Stimulated activated CD8-positive, alpha-beta memory T cell treated with anti-CD3 and anti-CD28 coated beads, Interleukin-15, amount 100 ng/mL, for 4 hours (primary cell): ENCODE data around the gene PPP1CA.

Experiments used
- DNase-seq, 2 donors: peaks; one replicate each; pipeline ENCODE4 v3.0.0-alpha.2; 2020; ENCODE audit warnings: low read depth in 2 of 2

Gene PPP1CA

DNA sequence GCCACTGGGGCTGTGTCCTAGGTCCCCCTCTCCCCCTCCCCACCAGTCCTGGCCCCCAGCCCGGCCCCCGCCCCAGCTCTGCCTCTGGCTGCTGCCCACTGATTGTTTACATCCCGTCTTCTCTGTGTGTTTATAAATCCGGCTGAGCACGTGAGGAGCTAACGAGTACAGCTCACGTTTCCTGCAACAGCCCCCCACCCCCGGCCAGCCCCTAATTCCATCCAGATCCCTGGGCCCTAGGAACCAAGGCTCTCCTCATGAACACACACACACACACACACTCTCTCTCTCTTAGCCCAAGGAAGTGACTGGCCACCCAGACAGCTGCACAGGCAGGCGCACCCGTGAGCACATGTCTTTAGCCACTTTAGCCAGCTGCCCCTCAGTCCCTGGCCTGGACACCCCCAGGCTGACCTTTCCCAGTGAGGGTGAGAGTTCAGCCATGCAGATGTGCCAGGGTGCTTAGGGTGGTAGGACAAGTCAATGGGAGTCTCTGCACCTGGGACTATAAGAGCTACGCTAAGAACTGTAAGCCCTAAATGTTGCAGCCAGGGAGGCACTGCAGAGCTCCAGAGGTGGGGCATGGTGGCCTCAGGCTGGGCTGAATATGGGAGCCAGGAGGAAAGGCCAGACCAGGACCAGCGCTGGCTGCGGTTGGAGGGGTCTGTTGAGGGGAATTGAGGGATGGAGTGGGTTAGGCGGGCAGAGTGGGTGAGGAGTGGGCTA is 31.1 kb downstream of the PPP1CA start:
- no peak for DNase-seq

DNA sequence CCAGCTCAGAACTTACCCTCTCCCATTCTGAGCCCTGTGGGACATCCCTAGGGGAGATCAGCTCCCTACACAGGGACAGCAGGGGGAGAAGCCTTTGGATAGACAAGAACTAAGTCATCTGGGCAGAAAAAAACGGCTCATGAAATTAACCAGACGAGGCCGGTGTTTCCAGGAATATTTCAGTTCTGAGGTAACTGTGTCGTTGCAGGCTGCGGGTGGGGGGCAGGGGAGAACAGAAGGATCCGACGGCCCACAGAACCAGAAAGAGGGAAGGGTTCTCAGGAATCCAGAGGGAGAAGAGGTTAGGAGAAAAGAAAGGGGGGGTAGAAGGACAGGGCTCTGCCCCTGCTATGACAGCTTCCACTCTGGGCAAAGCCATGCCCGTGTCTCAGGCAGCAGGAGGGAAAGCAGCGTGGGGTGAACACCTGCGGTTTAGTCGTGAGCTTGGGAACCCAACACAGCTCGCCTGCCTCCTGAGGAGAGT is 31.8 kb downstream of the PPP1CA start:
- no peak for DNase-seq

DNA sequence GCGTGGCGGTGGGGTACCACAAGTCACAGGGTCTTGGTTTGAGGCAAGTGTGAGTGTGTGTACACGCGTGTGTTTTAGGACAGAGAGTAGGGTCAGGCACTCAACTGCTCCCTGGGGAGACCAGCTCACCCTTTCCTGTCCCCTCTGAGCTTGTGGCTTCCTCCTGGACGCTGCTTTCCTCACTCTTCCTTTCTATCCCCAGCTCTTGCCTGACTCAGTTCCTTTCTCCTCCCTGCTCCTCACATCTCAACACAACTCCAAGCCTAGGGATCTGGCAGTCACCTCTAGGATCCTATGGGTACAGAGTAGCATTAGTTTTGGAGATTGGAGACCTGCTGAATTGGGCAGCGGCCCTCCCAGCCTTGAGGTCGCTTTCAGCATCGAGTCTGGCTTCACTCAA is 32.4 kb downstream of the PPP1CA start:
- DNase-seq: no peak

DNA sequence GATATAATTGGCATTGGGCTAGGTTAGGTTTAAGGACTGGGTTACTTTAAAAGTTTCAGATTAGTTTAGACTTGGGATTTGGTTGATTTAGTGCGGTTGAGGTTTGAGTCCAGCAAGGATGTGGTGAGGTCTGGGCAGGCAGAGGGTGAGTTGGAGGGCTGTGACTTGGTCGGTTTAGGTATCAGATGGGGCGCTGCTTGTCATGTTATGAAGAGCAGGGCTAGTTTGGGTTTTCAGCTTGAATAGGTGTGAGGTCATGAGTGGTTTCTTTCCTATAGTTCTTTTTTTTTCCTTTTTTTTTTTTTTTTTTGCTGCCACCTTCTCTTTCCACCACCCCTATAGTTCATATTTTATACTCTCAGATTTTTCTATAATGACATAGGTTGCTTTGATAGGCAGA is 33.0 kb downstream of the PPP1CA start:
- no peak for DNase-seq

DNA sequence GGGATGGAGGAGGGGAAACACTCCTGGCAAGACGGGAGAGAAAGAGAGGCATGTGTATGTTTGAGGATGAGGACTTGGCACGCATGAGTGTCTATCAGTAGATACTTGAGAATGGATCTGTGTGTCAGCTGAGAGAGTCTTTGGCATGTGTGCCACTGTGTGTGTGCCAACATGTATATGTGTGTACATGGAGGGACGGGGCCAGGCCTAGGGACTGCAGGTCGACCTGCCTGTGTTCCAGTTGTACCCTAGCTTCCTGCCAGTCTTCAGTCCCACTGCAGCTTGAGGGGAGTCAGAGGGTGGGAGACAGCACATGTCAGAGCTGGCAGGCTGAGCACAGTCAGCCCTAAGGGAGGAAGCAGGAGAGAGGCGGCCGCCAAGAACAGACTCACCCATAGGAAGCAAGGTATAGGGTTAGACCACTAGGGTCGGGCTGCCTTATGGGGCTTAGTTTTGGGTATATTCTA is 33.9 kb downstream of the PPP1CA start:
- no peak for DNase-seq

DNA sequence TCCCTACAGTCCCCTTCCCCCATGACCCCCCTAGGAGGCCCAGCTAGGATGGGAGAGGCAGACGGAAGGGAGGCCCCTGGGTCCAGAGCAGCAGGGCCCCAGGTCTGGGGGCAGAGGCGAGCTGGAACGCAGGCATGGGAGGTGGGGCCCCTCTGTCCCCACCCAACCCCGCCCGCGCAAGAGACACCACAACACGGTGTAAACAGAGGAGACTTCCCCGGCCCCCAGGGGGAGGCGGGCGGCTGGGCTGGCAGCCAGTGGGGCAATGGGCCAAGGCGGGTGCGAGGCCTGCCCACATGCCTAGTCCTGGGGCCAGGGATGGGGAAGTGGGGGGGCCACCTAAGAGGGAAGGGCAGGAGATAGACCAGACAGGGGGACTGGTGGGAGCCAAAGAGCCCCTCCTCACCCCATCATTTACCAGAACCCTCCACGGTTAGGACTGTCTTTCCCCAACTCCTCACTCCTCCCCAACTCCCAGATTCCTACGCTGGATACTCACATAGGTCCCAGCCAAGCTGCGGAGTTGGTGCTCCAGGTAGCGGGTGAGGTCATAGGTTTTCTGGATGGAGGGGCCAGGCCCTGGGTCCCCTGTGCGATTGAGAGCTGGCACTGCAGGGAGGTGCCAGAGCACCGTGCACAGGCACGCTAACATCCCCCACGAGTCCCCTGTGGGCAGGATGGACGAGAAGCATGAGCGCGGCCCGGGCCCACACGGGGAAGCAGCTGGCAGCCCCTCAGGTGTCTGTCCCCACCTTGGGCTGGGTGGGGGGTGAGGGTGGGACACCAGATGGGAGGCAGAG is 34.5 kb downstream of the PPP1CA start:
- DNase-seq: no peak

DNA sequence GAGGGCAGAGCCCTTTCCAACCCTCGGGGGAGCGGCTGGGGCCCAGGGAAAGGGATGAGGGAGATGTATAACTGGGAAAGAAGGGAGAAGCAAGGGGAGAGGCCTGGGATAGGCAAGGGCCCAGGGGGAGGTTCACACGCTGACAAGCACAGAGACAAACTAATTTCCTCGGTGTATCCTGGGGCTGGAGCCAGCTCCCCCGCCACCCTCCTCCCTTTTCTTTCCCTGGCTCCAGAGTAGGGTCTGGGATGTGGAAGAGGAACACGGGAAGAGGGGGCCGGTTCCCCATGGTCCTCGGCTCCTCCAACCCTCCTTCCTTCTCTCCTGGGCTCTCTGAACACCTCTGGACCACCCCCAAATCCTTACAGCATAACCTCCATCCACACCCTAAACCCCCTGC is 35.1 kb downstream of the PPP1CA start:
- no peak for DNase-seq

DNA sequence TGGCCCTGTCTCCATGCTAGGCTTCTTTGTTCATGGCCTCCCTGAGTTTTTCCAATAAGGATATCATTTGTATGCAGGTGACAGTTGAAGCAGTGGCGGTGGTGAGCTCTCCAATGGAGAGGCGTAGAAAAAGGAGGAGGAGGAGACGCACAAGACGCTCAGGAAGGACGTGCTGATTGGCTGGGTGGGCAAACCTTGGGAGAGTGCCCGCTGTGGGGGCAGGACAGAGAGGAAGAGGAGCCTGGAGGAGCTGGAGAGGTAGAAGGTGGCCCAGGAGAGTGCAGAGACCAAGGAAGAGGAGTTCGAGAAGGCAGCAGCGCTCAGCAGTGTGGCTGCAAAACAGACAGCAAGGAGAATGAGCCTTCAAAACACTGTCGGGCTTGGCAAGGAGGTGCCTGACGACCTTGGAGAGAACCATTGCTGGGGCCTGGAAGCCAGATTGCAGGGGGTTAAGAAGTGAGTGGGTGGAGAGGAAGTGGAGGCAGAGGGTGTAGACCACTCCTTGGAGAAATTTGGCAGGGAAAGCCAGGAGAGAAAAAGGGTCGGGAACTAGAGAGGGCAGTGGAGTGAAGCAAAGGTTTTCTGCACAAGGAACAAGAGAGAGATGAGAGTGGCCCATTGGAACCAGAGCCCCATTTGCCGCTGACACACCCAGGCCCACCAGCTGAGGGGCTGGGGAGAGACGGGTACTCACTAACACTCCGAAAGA is 35.8 kb downstream of the PPP1CA start:
- no peak for DNase-seq

DNA sequence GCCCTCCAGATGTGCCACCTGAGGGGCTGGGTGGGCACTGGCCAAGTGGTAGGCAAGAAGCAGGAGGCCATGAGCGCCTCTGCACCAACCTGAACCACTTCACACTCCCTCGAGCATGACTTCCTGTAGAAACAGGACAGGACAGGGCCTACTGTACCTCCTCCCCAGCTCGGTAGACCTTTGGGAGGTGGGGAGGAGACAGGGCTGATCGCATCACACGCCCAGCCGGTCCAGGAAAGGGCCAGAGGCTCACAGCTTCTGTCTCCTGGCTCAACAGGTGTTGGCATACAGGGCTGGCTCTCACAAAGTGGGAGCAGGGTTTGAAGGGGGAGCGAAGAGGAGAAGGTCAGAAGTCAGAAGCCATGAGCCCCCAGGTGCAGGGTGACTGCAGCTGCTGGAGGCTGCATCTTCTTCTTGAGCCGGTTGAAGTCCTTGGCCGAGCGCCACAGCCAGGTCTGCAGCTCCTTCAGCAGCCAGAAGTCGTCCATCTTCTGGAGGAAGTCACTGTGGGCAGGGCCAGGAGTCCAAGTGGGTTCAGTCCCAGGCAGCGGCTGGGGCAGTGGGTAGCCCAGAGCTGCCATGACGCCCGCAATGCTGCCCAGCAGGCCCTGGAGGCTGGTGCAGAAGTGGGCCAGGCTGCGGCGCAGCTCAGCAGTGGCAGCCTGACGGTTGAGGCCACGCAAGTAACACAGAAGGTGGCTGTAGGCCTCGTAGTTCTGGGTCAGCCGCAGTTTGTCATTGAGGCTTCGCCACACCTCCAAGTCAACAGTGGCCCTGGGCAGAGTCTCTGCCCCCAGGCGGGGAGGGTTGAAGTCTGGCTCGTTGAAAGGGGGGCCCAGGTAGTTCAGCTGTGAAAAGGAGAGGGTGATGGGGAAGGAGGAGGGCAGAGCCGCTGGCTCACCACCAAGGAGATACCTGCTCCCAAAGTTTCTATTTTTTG is 36.6 kb downstream of the PPP1CA start:
- DNase-seq: no peak

DNA sequence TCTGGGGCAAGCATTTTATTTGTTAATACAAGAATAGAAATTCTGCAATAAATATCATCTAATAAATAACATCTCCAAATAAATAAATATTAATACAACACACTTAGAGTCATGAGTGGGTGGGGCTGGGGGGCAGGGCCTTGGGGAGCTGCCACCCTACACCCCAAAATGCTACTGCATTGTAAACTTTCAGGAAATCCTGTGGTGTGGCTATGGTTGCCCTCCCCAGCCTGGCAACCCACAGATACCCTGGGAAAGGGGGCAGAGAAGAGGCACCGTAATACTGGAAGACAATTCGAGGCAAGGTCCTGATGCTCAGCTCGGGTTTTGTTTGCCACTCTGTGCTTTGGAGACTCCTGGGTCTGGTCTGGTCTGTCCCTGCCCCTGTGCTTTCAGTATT is 37.5 kb downstream of the PPP1CA start:
- DNase-seq: no peak

DNA sequence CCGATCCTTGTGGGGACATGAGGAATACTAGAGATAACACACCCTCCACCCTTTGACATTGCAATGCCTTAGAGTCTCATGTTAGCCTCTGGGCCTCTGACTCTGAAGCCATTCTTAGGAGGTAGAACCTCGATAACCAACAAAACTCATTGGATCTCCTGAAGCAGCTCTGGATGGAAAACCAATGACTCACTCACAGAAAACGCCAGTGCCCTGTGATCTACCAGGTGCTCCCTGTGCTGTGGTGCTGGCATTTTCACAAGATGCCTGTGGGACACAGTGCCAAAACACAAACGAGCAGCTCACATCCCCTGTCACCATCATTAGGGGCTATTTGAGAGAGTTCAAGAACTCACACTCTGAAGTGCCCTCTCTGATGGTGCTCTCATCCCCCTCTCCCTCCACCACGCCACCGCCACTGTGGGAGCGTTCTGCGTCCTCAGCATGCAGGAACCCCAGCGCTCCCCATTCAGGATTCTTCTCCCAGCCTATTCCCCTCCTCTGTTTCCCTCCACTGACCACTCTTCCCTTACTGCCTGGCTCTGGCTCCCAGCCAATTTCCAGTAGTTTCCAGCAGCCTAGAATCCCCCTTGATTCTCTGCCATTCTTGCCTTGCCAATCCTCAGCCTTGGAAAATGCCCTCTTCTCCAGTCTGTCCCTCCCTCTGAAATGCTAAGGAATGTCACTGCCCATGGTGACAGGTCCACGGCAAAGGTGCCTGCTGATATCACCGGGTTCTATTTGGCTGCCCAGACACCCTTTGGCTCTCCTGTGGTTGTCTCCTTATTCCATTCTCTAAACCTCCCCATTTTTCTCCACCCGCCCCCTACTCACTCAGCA is 43.6 kb downstream of the PPP1CA start:
- no peak for DNase-seq

DNA sequence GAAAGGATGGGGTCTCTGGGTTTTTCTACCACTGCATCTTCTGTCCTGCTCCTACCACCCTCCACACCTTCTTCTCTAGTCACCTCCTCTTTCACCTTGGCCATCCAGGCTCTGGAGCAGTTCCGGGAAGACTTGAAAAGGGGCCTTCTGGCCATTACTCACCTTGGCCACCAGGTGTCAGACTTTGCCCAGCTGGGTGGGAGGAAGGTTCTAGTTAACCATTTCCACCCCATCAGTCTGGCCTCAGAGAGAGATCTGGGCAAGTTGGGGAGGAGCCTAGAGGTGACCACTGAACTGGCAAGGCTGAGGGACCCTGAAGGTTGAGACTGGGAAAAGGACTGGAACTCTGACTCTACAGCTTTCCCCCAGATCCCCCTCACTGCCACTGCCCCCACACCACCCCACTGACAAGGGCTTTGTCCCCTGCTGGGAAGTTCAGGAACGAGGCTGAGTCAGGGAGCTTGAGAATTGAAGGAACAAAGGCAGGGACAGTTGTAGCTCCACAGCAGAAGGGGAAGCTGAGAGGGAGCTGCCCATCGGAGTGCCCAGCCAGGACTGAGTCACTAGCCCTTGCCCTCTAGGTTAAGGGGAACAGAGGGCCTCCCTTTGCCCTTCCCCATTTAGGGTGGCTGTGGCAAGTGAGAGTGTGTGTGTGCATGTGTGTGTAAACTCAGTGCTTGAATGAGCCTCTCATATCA is 44.6 kb downstream of the PPP1CA start:
- DNase-seq: no peak

DNA sequence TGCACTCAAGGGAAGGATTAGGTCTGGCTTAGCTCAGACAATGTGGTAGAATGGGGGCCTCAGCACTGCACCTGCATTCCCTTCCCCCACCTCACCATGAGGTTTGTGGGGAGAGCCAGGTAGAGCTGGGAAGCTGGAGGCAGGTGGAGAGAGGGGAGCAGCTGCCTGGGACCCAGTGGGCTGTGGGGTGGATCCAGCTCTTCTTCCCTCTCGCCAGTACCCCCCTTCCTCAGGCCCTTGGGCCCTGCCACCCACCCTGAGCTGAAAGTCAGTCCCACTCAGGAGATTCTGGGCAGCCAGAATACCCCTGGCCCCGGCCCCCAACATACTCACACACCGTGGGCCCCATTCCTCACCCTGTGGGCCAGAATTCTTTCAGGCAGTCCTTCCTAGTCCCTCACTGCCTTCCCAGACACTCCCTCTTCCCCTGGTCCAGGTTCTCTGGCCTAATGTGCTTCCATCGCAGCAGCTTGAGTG is 45.2 kb downstream of the PPP1CA start:
- DNase-seq: no peak

DNA sequence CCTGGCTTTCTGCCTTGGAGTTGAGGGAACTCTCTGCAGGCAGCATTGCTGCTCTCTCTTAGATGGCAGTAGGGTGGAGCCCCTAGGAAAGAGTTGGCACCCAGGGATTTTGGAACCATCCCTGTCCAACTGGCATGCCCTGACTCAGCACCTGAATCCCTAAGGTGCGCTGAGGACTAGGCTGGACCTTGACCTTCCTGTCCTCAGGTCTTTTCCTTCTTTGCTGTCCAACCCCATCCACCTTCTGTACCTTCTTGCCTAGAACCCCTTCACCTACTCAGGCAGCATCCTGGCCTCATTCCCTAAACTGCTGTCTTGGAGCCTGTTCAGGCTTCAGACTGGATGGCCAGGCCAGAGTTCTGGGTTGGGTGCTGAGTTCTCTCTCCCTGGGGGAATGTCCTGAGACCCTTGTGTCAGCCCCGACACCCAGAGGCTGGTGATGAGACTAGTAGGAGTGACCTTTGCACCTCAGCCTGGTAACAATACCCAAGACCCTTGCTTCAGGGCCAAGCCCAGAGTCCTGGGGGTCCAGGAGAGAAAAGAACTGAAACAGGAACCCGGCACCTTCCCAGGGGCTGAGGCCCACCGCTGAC is 45.8 kb downstream of the PPP1CA start:
- no peak for DNase-seq

DNA sequence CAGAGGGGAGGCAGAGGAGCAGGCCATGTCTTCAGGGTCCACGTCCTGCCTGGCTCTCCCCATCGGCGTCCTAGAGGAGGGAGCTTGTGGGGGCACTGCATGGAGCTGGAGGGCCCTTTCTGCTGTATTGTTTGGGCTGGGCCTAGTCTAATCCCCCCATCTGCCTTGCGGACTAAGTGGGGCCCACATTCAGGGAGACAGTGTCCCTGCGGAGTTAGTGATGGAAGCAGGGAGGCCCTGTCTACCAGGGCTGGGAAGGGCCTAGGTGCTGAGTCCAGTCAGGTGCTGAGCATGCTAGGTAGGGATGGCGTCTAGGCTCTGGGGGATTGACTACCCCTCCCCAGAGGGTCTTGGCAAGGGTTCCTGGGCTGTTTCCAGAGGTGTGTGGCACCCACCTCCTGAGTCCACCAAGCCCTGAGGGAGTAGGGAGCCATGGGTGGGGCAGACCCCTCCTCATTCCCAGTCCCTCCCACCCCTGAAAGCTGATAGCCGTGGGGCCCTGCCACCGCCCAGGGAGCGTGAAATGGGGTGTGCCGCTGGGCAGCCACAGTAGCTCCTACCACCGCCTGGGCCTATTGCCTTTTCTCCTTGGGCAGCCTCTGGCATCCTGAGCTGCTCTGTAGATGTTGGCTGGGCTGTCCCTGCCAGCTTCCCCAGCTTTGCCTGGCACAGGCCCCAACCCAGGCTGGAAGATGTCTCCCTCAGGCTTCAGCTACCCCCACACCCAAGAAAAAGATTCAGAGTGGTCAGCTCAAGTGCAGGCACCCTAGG is 46.5 kb downstream of the PPP1CA start:
- no peak for DNase-seq

DNA sequence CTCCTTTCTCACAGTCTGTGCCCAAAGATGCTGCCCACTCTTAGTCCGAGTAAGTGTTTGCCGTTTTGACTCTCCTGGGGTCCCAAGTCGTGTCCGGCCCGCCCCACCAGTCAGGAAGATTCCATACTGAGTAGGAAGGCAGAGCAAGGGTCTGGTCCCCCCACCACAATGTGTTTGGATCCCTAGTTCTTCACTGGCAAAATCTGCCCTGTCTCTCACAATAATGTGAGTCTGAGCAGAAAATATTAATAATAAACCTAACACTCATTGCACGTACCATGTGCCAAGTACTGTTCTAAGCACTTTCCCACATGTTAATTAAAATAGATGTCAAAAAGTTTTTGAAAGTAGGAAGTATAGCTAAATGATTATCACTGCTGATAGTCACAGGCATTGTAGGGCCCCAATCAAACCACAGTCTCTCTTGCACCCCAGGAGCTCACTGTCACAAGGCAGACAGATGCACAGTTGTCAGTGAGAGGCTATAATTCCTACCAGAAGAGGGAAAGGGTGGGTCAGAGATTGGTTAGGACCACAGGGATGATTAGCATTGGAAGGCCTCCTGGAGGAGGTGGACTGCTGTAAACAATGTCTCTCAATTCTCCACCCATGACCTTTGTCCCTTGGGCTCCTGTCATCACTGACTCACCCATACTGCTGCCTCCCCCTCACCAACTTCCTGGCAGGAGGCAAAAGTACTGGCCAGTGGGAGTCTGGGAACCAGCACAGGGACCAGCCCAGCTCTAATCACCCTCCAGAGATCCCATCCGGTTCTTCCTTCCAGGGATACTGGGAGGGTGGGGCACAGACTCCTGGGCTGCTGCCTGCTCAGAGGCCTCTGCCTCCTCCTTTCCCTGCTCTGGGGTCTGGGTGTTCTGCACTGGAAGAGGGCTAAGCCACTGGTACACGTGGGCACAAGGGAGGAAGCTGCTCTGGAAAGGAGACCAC is 47.3 kb downstream of the PPP1CA start:
- DNase-seq: no peak

DNA sequence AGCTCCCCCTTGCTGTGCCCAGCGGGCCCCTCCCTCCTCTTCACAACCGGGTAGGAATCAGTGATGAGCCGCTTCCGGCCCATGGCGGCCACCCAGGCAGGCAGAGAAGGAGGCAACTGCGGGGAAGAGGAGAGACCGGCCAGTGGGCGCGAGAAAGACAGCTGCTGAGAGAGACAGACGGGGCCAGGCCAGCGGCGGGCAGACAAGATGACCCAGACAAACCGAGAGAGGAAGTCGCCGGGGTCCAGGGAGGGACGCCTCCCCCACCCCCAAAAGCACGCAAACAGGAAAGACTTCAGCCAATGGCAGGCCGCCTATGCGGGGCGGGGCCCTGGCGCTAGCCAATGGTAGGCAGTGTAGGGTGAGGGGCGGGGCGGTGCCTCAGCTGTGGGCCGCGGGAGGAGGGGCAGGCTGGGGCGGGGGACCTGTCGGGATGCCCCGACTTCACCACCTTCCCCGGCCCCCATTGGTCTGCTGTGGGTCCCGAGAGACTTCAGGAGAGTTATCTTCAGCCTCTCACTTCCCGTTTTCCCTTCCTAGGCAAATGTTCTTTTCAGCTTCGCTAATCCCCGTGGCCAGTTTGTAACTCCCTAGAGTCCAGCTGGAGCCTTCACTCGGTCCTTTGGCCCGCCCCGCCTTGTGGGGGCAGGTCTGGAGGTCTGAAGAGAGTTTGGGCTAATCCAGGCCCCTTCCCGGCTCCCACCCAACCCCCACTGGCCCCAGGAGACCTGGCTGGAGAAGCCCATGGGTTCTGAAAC is 48.2 kb downstream of the PPP1CA start, which contains the start of gene POLD4:
Gene POLD4 (minus strand): TSS at position 230 of the 758 bp plus-strand sequence. CDS start 147 bp downstream, at position 83.
- peak; percentile 92 to 93 for DNase-seq
